Psoas muscle (tissue), 8 donors: ENCODE results near the gene GNAT1. TPM values are rescaled to one million over a fixed set of nuclear protein-coding genes. Genes with fewer than 3 reads are reported as not detected.

Experiments
- ATAC-seq, 4 donors: fragments of 200-7000 bp; cut with Tn5 transposase; one replicate each; pipeline ENCODE4 v1.9.1; 2020; ENCODE audit warnings: moderate library complexity in 3 of 4, mild to moderate bottlenecking in 2 of 4
- DNase-seq, 2 donors: peaks; one replicate each; pipeline ENCODE4 v3.0.0-alpha.2; 2020
- H3K27ac ChIP-seq: fragments of 200-600 bp; one replicate; pipeline ENCODE4 v1.8.0; 2022
- H3K27me3 ChIP-seq, 3 donors: fragments of 200-600 bp in 1 of 3; one replicate each; pipeline versions ENCODE4 v1.6.1 to v1.8.0; 2013 to 2022; ENCODE audit warnings: low read length in 2 of 3, mild to moderate bottlenecking in 2 of 3, moderate library complexity in 1 of 3; ENCODE audit not compliant: insufficient read depth in 3 of 3
- H3K36me3 ChIP-seq, 2 donors: fragments of 200-600 bp in 1 of 2; one replicate each; pipeline versions ENCODE4 v1.6.1 to v1.8.0; 2013 to 2022; ENCODE audit warnings: low read depth in 1 of 2, mild to moderate bottlenecking in 1 of 2, moderate library complexity in 1 of 2; ENCODE audit not compliant: insufficient read depth in 1 of 2
- H3K4me1 ChIP-seq: fragments of 200-600 bp; one replicate; pipeline ENCODE4 v1.8.0; 2022
- H3K4me3 ChIP-seq: fragments of 200-600 bp; one replicate; pipeline ENCODE4 v1.8.0; 2022; ENCODE audit warnings: mild to moderate bottlenecking
- H3K9me3 ChIP-seq: fragments of 200-600 bp; one replicate; pipeline ENCODE4 v1.8.0; 2022
- CTCF ChIP-seq: fragments of 200-600 bp; IDR thresholded peaks from one replicate; pipeline ENCODE4 v1.8.0; 2022; ENCODE audit warnings: antibody characterized with exemption
- WGBS, 3 donors: extraction: QIAGEN DNeasy Blood & Tissue Kit; methylation state at CpG; one replicate each; pipeline versions ENCODE4 v1.1.6 to v1.1.7; 2013; 5-methylcytosine and 5-hydroxymethylcytosine counted together
- intact Hi-C, 2 donors: fragments of 100-400 bp; cut with DNase I; formaldehyde crosslinking; loops; one replicate each; pipeline versions ENCODE4 v1.11.0 to v1.14.2; 2022
- polyA plus RNA-seq, 3 donors: library from polyadenylated mRNA; stranded (reverse); fragments of 200-250 nt; gene quantifications; one replicate each; pipeline ENCODE4 v1.2.3, GENCODE V29; 2013
- total RNA-seq, 4 donors: library from RNA; stranded (reverse); fragmentation: NEBNext Ultra II Directional in 2 of 4; extraction: Animal tissue kit (Norgen Biotek cat#: 25700) in 2 of 4; gene quantifications; one replicate each; pipeline versions ENCODE4 v1.2.1 to v1.2.4, GENCODE V29; 2021 to 2023
- donor health status: healthy with polysubstance abuse.
- donor health status: DM: no; HTN: no; CAD: no; lungs with moderate emphysema.
- donor health status: Bipolar disorder and iron deficiency.
- donor health status: healthy.
- donor health status: DM: yes; HTN: yes; CAD: no.
- donor health status: DM: no; HTN: no; CAD: no.
- donor health status: DM: no; HTN: no; CAD: no.
- donor health status: DM: yes; HTN: yes; CAD: no.

Gene GNAT1
- total and polyA plus RNA-seq, 7 donors: not detected

- no peak overlapping the region for H3K4me3 ChIP-seq
- no peaks in the 10 kb centered on the region for H3K9me3 ChIP-seq
- H3K4me1 ChIP-seq: peaks cover 5% of the 10 kb centered on the region
- no peak overlapping the region for H3K27ac ChIP-seq
- ATAC-seq: no peak
- intact Hi-C loops: loop anchor here in 1 of 2 donors (5.0 kb wide), 1 partner anchor 108 kb away; no protein-coding TSS in a partner anchor
- no peak for DNase-seq
- H3K36me3 ChIP-seq: no peaks in the 10 kb centered on the region
- no peaks in the 10 kb centered on the region for H3K27me3 ChIP-seq
- 63 to 80% (median 74%) methylated on average over 4 of the region's 4 CpGs for WGBS, 3 donors
- TF ChIP-seq CTCF: no peak
These were observed 39.4 kb downstream of the GNAT1 start for GRCh38 chr3:50230794-50231125.

- no peaks in the 10 kb centered on the region for H3K9me3 ChIP-seq
- intact Hi-C loops: loop anchor here in 1 of 2 donors (5.0 kb wide), 1 partner anchor 109 kb away; no protein-coding TSS in a partner anchor
- no peaks in the 10 kb centered on the region for H3K27me3 ChIP-seq
- DNase-seq (no peak), ATAC-seq (no peak)
- H3K27ac ChIP-seq: no peak overlapping the region
- peaks cover 5% of the 10 kb centered on the region for H3K4me1 ChIP-seq
- no peaks in the 10 kb centered on the region for H3K36me3 ChIP-seq
- WGBS, 3 donors: 63 to 70% (median 67%) methylated on average over 5 of the region's 5 CpGs
- no peak for TF ChIP-seq CTCF
- H3K4me3 ChIP-seq: no peak overlapping the region
These were observed 40.2 kb downstream of the GNAT1 start for GRCh38 chr3:50231581-50231980.

GRCh38 chr3:50232303-50232702 is 40.9 kb downstream of the GNAT1 start:
- peaks cover 10% of the 10 kb centered on the region for H3K4me1 ChIP-seq
- no peak overlapping the region for H3K27ac ChIP-seq
- no peaks in the 10 kb centered on the region for H3K27me3 ChIP-seq
- 78 to 80% (median 78%) methylated on average over 3 of the region's 3 CpGs for WGBS, 3 donors
- TF ChIP-seq CTCF: no peak
- intact Hi-C loops: loop anchor here in 1 of 2 donors (5.0 kb wide), 1 partner anchor 110 kb away; no protein-coding TSS in a partner anchor
- H3K4me3 ChIP-seq: no peak overlapping the region
- DNase-seq (no peak), ATAC-seq (no peak)
- H3K36me3 ChIP-seq: no peaks in the 10 kb centered on the region
- H3K9me3 ChIP-seq: no peaks in the 10 kb centered on the region

GRCh38 chr3:50233176-50233575 is 41.8 kb downstream of the GNAT1 start:
- ATAC-seq: no peak
- no peak overlapping the region for H3K4me3 ChIP-seq
- no peak for TF ChIP-seq CTCF
- no peak overlapping the region for H3K27ac ChIP-seq
- intact Hi-C loops: loop anchor here in 1 of 2 donors (5.0 kb wide), 1 partner anchor 111 kb away; no protein-coding TSS in a partner anchor
- H3K4me1 ChIP-seq: peaks cover 8% of the 10 kb centered on the region
- no peak for DNase-seq
- H3K9me3 ChIP-seq: no peaks in the 10 kb centered on the region
- H3K27me3 ChIP-seq: no peaks in the 10 kb centered on the region
- H3K36me3 ChIP-seq: no peaks in the 10 kb centered on the region
- WGBS, 3 donors: 88 to 94% (median 92%) methylated on average over 4 of the region's 4 CpGs
